Astrocyte of the cerebellum (primary cell): ENCODE results near the gene ECE2.

ENCODE experiments used
- DNase-seq: peaks from one replicate; pipeline ENCODE4 v3.0.0-alpha.2; 2011; ENCODE audit warnings: low read depth
- H3K4me3 ChIP-seq: 2 replicates; pipeline ENCODE4 v1.5.1; 2011; ENCODE audit warnings: mild to moderate bottlenecking, low read depth, low read length, moderate library complexity
- in situ Hi-C: cut with HindIII; loops from 2 replicates; pipeline ENCODE4 v1.10.0; 2017; ENCODE audit warnings: low sequenced_read_pairs
- TF ChIP-seq, protein P1 (sequence below): IDR thresholded peaks from 2 replicates; pipeline ENCODE4 v1.5.1; 2012; ENCODE audit warnings: low read length, low read depth, moderate library complexity, mild to moderate bottlenecking; ENCODE audit errors: missing control alignments

Gene ECE2

GRCh38 chr3:184248454-184249411 lies 27.1 kb upstream of the ECE2 start, which contains the start of gene ALG3:
ALG3 (minus strand) TSS chr3:184248962; CDS start chr3:184248940, 22 bp downstream.
- H3K4me3 ChIP-seq, result peak within 1 kb of the TSS; percentile 95
- TF ChIP-seq, protein P1, sequence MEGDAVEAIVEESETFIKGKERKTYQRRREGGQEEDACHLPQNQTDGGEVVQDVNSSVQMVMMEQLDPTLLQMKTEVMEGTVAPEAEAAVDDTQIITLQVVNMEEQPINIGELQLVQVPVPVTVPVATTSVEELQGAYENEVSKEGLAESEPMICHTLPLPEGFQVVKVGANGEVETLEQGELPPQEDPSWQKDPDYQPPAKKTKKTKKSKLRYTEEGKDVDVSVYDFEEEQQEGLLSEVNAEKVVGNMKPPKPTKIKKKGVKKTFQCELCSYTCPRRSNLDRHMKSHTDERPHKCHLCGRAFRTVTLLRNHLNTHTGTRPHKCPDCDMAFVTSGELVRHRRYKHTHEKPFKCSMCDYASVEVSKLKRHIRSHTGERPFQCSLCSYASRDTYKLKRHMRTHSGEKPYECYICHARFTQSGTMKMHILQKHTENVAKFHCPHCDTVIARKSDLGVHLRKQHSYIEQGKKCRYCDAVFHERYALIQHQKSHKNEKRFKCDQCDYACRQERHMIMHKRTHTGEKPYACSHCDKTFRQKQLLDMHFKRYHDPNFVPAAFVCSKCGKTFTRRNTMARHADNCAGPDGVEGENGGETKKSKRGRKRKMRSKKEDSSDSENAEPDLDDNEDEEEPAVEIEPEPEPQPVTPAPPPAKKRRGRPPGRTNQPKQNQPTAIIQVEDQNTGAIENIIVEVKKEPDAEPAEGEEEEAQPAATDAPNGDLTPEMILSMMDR, result no peak
- peak; percentile 78 for DNase-seq
- in situ Hi-C loops, result loop anchor here (25.0 kb wide), 1 partner anchor 361 kb away; the partner anchor contains the start of gene PARL

DNA sequence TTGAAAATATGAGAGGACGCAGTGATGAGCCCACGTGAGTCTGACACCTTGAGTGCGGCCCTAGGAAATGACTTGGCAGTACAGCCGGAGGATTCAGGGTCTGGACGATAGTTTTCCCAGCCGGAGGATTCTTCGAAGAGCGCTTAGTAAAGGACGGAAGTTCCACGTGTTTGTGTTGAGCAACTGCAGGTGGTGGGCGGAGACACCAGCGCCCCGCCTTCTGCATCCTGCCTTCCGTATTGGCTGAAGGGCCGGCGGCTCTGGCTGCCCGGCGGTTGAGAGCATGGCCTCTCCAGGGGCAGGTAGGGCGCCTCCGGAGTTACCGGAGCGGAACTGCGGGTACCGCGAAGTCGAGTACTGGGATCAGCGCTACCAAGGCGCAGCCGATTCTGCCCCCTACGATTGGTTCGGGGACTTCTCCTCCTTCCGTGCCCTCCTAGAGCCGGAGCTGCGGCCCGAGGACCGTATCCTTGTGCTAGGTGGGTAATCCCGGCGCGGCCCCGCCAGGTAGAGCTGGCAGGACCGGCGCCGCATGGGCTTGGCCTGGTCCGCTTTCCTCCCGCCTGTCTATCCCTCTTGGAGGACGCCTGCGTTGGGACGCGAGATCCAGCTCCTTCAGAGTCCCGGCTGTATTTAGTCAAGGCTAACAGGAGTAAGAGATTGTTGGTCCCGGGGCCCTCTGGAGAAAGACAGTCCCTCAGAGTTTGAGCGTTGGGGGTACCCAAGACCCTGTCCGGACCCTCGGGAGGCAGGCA lies 26.2 kb upstream of the ECE2 start, which contains the start of gene EEF1AKMT4:
EEF1AKMT4 (plus strand) TSS at position 261 of the 755 bp plus-strand sequence; CDS start at position 284, 23 bp downstream.
- peak; percentile 95 for DNase-seq
- H3K4me3 ChIP-seq, result peak within 1 kb of the TSS; percentile 95
- in situ Hi-C loops, result loop anchor here (25.0 kb wide), 1 partner anchor 362 kb away; the partner anchor contains the start of gene PARL
- TF ChIP-seq, protein P1, result peak; percentile 51

- H3K4me3 ChIP-seq, result peak overlapping the region; percentile 95
- in situ Hi-C loops, result no loop called here
- DNase-seq, result peak; percentile 72
- TF ChIP-seq, protein P1, result peak; percentile 97
Observed at GRCh38 chr3:184250167-184250828, 25.5 kb upstream of the ECE2 start.

- no peak for DNase-seq
- in situ Hi-C loops, result no loop called here
- TF ChIP-seq, protein P1, result no peak
- H3K4me3 ChIP-seq, result no peak overlapping the region
Observed at GRCh38 chr3:184255291-184256039, 20.4 kb upstream of the ECE2 start.

GRCh38 chr3:184257083-184257915 lies 18.5 kb upstream of the ECE2 start:
- DNase-seq, result no peak
- H3K4me3 ChIP-seq, result no peak overlapping the region
- in situ Hi-C loops, result no loop called here
- TF ChIP-seq, protein P1, result no peak
